HL-60 (cell line): ENCODE measurements around the gene REXO5.

Experiments
- DNase-seq, 2 experiments: peaks; one replicate each; pipeline ENCODE4 v3.0.0-alpha.2; 2010 to 2020; ENCODE audit warnings: low read depth in 1 of 2, low spot score in 1 of 2
- H3K27ac ChIP-seq: fragments of 250-450 bp; sonication (Bioruptor Pico); replicated peaks from 2 replicates; pipeline ENCODE4 v1.5.1; 2020; ENCODE audit warnings: mild to moderate bottlenecking, moderate library complexity
- H3K27me3 ChIP-seq: fragments of 250-450 bp; sonication (Bioruptor Pico); 2 replicates; pipeline ENCODE4 v1.5.1; 2021; ENCODE audit warnings: mild to moderate bottlenecking, moderate library complexity; ENCODE audit not compliant: insufficient read depth, poor library complexity, severe bottlenecking
- H3K4me3 ChIP-seq: replicated peaks from 2 replicates; pipeline ENCODE4 v1.5.1; 2011; ENCODE audit warnings: mild to moderate bottlenecking, control low read depth, low read length; ENCODE audit not compliant: insufficient read depth
- GABPA ChIP-seq: IDR thresholded peaks from 2 replicates; pipeline ENCODE4 v1.6.1; 2012; ENCODE audit warnings: low read depth
- POLR2AphosphoS5 ChIP-seq: IDR thresholded peaks from 2 replicates; pipeline ENCODE4 v1.6.1; 2012; ENCODE audit warnings: low read depth
- SPI1 ChIP-seq: IDR thresholded peaks from 2 replicates; pipeline ENCODE4 v1.6.1; 2012; ENCODE audit warnings: low read depth, mild to moderate bottlenecking, borderline replicate concordance
- TF ChIP-seq, protein P1 (sequence below): IDR thresholded peaks from one replicate; pipeline ENCODE4 v1.5.1; 2011; ENCODE audit warnings: low read length, control low read depth, inconsistent platforms; ENCODE audit not compliant: insufficient read depth
- TF ChIP-seq, protein P2 (sequence below): IDR thresholded peaks from 2 replicates; pipeline ENCODE4 v1.6.1; 2012; ENCODE audit warnings: low read depth; ENCODE audit not compliant: insufficient replicate concordance

REXO5 gene

DNA sequence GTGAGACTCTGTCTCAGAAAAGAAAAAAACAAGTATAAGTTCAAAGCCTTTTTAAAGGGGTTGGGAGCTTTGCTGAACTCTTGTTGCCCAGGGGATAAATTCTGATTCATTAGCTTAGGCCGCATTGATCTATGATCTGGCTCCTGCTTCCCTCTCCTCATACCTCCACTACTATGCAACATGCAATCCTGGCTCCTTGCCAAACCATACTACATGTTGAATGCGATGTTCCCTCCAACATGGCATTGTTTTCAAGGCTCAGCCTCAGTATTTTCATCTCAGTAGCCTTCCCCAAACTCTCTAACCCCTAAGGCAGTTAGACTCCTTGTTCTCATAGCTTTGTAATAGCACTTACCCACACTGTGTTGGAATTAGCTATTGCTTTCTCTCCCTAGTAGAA is 6.2 kb downstream of the REXO5 start:
- Histone ChIP-seq H3K4me3 (no peak overlapping the region), H3K27ac (no peak overlapping the region), H3K27me3 (no peaks in the 10 kb centered on the region)
- DNase-seq = no peak
- TF ChIP-seq SPI1 (no peak), POLR2AphosphoS5 (no peak), GABPA (no peak)
- TF ChIP-seq, protein P1, sequence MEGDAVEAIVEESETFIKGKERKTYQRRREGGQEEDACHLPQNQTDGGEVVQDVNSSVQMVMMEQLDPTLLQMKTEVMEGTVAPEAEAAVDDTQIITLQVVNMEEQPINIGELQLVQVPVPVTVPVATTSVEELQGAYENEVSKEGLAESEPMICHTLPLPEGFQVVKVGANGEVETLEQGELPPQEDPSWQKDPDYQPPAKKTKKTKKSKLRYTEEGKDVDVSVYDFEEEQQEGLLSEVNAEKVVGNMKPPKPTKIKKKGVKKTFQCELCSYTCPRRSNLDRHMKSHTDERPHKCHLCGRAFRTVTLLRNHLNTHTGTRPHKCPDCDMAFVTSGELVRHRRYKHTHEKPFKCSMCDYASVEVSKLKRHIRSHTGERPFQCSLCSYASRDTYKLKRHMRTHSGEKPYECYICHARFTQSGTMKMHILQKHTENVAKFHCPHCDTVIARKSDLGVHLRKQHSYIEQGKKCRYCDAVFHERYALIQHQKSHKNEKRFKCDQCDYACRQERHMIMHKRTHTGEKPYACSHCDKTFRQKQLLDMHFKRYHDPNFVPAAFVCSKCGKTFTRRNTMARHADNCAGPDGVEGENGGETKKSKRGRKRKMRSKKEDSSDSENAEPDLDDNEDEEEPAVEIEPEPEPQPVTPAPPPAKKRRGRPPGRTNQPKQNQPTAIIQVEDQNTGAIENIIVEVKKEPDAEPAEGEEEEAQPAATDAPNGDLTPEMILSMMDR = no peak
- TF ChIP-seq, protein P2, sequence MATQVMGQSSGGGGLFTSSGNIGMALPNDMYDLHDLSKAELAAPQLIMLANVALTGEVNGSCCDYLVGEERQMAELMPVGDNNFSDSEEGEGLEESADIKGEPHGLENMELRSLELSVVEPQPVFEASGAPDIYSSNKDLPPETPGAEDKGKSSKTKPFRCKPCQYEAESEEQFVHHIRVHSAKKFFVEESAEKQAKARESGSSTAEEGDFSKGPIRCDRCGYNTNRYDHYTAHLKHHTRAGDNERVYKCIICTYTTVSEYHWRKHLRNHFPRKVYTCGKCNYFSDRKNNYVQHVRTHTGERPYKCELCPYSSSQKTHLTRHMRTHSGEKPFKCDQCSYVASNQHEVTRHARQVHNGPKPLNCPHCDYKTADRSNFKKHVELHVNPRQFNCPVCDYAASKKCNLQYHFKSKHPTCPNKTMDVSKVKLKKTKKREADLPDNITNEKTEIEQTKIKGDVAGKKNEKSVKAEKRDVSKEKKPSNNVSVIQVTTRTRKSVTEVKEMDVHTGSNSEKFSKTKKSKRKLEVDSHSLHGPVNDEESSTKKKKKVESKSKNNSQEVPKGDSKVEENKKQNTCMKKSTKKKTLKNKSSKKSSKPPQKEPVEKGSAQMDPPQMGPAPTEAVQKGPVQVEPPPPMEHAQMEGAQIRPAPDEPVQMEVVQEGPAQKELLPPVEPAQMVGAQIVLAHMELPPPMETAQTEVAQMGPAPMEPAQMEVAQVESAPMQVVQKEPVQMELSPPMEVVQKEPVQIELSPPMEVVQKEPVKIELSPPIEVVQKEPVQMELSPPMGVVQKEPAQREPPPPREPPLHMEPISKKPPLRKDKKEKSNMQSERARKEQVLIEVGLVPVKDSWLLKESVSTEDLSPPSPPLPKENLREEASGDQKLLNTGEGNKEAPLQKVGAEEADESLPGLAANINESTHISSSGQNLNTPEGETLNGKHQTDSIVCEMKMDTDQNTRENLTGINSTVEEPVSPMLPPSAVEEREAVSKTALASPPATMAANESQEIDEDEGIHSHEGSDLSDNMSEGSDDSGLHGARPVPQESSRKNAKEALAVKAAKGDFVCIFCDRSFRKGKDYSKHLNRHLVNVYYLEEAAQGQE = no peak

DNA sequence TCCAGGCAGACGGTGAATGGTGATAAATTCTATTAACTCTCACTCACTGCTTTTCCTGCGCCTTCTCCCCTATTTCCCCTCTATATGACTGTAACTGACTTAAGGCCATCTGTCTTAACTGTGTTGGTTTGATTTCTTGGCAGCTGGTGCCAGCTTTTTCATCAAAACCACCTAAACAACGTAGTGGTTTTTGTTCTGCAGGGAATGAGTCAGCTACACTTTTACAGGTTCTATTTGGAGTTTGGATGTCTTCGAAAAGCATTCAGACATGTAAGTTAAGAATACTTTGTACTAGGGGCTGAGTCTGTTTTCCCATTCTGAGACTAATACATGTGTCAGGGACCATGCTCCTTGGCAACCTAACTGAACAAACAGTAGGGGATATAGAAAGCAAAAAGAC is 8.5 kb downstream of the REXO5 start:
- H3K27me3 ChIP-seq = no peaks in the 10 kb centered on the region
- no peak overlapping the region for H3K4me3 ChIP-seq
- TF ChIP-seq, protein P1 = no peak
- TF ChIP-seq GABPA (no peak), SPI1 (no peak), POLR2AphosphoS5 (no peak)
- TF ChIP-seq, protein P2 = no peak
- no peak for DNase-seq
- H3K27ac ChIP-seq = no peak overlapping the region

DNA sequence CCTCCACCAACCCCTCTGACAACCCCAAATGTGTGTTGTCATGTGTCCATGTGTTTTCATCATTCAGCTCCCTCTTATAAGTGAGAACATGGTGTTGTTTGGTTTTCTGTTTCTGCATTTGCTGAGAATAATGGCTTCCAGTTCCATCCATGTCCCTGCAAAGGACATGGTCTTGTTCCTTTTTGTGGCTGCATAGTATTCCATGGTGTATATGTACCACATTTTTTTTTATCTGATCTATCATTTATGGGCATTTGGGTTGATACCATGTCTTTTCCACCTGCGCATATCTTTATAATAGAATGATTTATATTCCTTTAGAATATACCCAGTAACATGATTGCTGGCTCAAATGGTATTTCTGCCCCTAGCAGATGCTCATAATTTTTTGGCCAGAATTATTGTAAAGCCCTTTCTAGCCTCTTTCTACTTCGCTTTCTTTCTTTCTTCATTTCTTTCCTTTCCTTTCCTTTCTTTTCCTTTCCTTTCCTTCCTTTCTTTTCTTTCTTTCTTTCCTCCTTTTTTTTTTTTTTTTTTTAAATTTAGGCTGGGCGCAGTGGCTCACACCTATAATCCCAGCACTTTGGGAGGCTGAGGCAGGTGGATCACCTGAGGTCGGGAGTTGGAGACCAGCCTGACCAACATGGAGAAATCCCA is 12.7 kb downstream of the REXO5 start:
- H3K4me3 ChIP-seq = no peak overlapping the region

More for the DNA sequence above, 12.7 kb downstream of the REXO5 start:
- TF ChIP-seq GABPA (no peak), SPI1 (no peak), POLR2AphosphoS5 (no peak)
- TF ChIP-seq, protein P2 = no peak
- TF ChIP-seq, protein P1 = no peak
- Histone ChIP-seq H3K27ac (no peak overlapping the region), H3K27me3 (no peaks in the 10 kb centered on the region)
- DNase-seq = no peak
